ENCODE measurements around the gene BRF1.

GRCh38 chr14:105328678-105329390 lies 28.0 kb upstream of the BRF1 start:
- TF ChIP-seq CTCF (IDR thresholded peaks at IDR 0.05) = no peak
- TF ChIP-seq POLR2A (IDR thresholded peaks at IDR 0.05) = no peak

All from testis (tissue), 2 donors.